Ovary (tissue), 9 donors: Measurements from ENCODE around the gene DYNC1I1. TPM values are rescaled to one million over a fixed set of nuclear protein-coding genes. Genes with fewer than 3 reads are reported as not detected.

ENCODE experiments used
- DNase-seq, 5 donors: peaks; one replicate each; pipeline ENCODE4 v3.0.0-alpha.2; 2019 to 2020
- H3K27ac ChIP-seq, 2 donors: fragments of 200-600 bp; one replicate each; pipeline versions ENCODE4 v1.5.1 to v1.8.0; 2019 to 2022
- H3K27me3 ChIP-seq: fragments of 200-600 bp; one replicate; pipeline ENCODE4 v1.8.0; 2022
- H3K36me3 ChIP-seq: fragments of 200-600 bp; sonication (generic); one replicate; pipeline ENCODE4 v1.5.1; 2019
- H3K4me1 ChIP-seq: one replicate; pipeline ENCODE4 v1.8.1; 2013; ENCODE audit warnings: mild to moderate bottlenecking, moderate library complexity; ENCODE audit not compliant: insufficient read depth
- H3K4me3 ChIP-seq: fragments of 200-600 bp; sonication (generic); one replicate; pipeline ENCODE4 v1.5.1; 2017
- H3K9me3 ChIP-seq, 2 donors: fragments of 200-600 bp in 1 of 2; sonication (generic) in 1 of 2; one replicate each; pipeline versions ENCODE4 v1.5.1 to v1.8.1; 2013 to 2019; ENCODE audit warnings: mild to moderate bottlenecking in 1 of 2, moderate library complexity in 1 of 2
- EP300 ChIP-seq: sonication (generic); formaldehyde crosslinking; IDR thresholded peaks from one replicate; pipeline ENCODE4 v1.6.1; 2017; ENCODE audit warnings: antibody characterized with exemption
- POLR2A ChIP-seq: fragments of 450-650 bp; IDR thresholded peaks from one replicate; pipeline ENCODE4 v1.6.1; 2017; ENCODE audit warnings: antibody characterized with exemption, mild to moderate bottlenecking, moderate library complexity
- WGBS, 3 donors: extraction: QIAGEN DNeasy Blood & Tissue Kit in 1 of 3; methylation state at CpG; one replicate each; pipeline versions ENCODE4 v1.1.5 to v1.1.7; 2013 to 2017; 5-methylcytosine and 5-hydroxymethylcytosine counted together
- intact Hi-C, 4 donors: fragments of 100-400 bp; cut with DNase I; formaldehyde crosslinking; loops; one replicate each; pipeline versions ENCODE4 v1.11.0 to v1.15.1; 2022 to 2023
- polyA plus RNA-seq, 2 donors: library from polyadenylated mRNA; stranded (reverse); fragments of 200-250 nt in 1 of 2; fragments of 350-450 nt in 1 of 2; fragmentation: Illumina TruSeq in 1 of 2; extraction: RNeasy Lipid Tissue Mini Kit (QIAGEN cat#74804) in 1 of 2; gene quantifications; one replicate each; pipeline ENCODE4 v1.2.3, GENCODE V29; 2013 to 2014
- total RNA-seq, 7 donors: library from RNA; depleted of rRNA in 2 of 7; stranded (reverse); fragments of >200 nt in 2 of 7; fragmentation: NEBNext Ultra II Directional in 3 of 7; extraction: Animal tissue kit (Norgen Biotek cat#: 25700) in 3 of 7; gene quantifications; one replicate each; pipeline versions ENCODE4 v1.1.0 to v1.2.4, GENCODE V29; 2016 to 2023
- TF ChIP-seq, protein P1 (sequence below), 3 donors: fragments of 450-650 bp in 2 of 3; fragments of 200-600 bp in 1 of 3; IDR thresholded peaks; one replicate each; pipeline versions ENCODE4 v1.5.1 to v1.8.0; 2016 to 2022; ENCODE audit warnings: antibody characterized with exemption in 3 of 3, mild to moderate bottlenecking in 1 of 3
- donor health status: DM: no; HTN: no; CAD: no; lungs with moderate emphysema.
- donor health status: DM: no; HTN: no; CAD: no.
- donor health status: Bipolar disorder and iron deficiency.
- donor health status: DM: yes; HTN: yes; CAD: no.
- donor health status: DM: no; HTN: no; CAD: no.
- donor health status: DM: yes; HTN: yes; CAD: no.

DYNC1I1 gene
- total and polyA plus RNA-seq, 9 donors, result 4.2 to 19.3 (median 6.9) TPM

DNA sequence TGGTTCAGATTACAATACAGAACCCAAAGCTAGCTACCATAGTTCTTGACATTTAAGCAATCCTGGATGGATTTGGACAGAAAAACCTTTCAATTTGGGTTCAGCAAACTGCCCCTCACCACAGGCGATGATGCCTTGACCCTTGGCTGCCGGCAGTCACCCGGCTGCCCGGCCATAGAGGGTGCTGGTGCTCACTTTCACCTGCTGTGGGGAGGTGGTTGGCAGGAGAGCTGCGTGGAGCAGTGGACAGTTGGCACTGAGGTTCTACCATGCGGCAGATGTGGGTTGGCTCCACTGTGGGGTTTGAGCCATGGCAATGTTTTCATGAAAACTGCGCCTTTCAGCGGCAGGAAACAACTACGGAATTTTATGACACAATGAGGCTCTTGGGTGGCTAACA, 99.5 kb downstream of the DYNC1I1 start:
- WGBS, 3 donors, result 70 to 87% (median 82%) methylated on average over 9 of the region's 9 CpGs
- Histone ChIP-seq H3K4me3 (no peak overlapping the region), H3K36me3 (no peaks in the 10 kb centered on the region), H3K4me1 (no peaks in the 10 kb centered on the region), H3K27me3 (no peaks in the 10 kb centered on the region), H3K27ac (no peak overlapping the region), H3K9me3 (no peaks in the 10 kb centered on the region)
- DNase-seq, result no peak
- intact Hi-C loops, result loop anchor here in 2 of 4 donors (2.0 to 10.0 kb wide), 2 partner anchors 147 kb away; no protein-coding TSS in a partner anchor
- no peak for TF ChIP-seq POLR2A

DNA sequence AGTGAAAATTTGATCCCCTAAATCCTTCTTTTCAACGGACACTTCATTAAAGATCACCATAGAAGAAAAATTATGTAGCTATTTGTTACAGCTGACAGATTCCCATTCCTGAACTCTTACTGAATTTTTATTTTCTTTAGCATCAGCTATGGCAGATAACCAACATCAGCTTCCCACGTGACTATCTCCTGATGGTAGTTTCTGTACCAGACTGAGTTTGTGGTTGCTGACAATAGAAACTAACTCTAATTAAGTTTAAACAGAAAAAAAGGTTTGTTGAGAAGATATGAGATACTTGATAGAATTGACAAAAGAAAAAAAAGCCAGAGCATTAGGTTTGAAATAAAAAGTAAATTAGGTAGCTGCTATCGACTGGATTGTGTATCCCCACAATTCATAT, 101.8 kb downstream of the DYNC1I1 start:
- Histone ChIP-seq H3K9me3 (no peaks in the 10 kb centered on the region), H3K4me3 (no peak overlapping the region), H3K27me3 (no peaks in the 10 kb centered on the region), H3K36me3 (no peaks in the 10 kb centered on the region), H3K27ac (no peak overlapping the region), H3K4me1 (no peaks in the 10 kb centered on the region)
- 75 to 78% (median 75%) methylated on average over 3 of the region's 3 CpGs for WGBS, 3 donors
- DNase-seq, result no peak
- intact Hi-C loops, result loop anchor here in 1 of 4 donors (10.0 kb wide), 1 partner anchor 149 kb away; no protein-coding TSS in a partner anchor
- no peak for TF ChIP-seq EP300
- no peak for TF ChIP-seq POLR2A
- TF ChIP-seq, protein P1, sequence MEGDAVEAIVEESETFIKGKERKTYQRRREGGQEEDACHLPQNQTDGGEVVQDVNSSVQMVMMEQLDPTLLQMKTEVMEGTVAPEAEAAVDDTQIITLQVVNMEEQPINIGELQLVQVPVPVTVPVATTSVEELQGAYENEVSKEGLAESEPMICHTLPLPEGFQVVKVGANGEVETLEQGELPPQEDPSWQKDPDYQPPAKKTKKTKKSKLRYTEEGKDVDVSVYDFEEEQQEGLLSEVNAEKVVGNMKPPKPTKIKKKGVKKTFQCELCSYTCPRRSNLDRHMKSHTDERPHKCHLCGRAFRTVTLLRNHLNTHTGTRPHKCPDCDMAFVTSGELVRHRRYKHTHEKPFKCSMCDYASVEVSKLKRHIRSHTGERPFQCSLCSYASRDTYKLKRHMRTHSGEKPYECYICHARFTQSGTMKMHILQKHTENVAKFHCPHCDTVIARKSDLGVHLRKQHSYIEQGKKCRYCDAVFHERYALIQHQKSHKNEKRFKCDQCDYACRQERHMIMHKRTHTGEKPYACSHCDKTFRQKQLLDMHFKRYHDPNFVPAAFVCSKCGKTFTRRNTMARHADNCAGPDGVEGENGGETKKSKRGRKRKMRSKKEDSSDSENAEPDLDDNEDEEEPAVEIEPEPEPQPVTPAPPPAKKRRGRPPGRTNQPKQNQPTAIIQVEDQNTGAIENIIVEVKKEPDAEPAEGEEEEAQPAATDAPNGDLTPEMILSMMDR (IDR thresholded peaks at IDR 0.05), result no peak

DNA sequence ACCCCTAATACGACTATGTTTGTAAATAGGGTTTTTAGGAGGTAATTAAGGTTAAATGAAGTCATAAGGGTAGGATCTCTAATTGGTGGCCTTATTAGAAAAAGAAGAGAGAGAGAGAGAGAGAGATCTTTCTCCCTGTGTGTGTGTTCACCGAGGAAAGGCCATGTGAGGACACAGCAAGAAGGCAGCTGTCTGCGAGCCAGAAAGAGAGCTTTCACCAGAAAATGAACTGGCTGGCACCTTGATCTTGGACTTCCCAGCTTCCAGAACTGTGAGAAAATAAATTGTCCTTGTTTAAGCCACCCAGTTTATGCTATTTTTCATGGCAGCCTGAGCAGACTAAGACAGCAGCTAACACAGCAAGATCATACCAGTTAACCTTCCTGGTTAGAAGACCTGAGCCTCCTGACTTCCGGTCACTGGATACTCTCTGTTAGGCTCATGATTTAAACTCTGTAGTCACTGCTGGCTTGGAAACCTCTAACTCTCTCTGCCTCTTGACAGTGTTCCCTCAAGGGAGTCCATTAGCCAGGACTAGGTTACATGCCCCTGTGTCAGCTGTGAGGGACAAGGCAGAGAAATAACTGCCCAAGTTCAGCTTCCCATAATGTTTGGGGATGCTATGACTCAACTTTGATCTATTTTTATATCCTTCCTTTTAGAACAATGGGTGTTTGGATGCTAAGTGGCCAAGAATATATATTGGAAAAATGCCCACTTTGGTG, 102.3 kb downstream of the DYNC1I1 start:
- 74 to 86% (median 76%) methylated on average over 4 of the region's 4 CpGs for WGBS, 3 donors
- H3K36me3 ChIP-seq, result no peaks in the 10 kb centered on the region
- no peak overlapping the region for H3K27ac ChIP-seq
- no peaks in the 10 kb centered on the region for H3K27me3 ChIP-seq
- no peak for TF ChIP-seq EP300
- no peak for TF ChIP-seq POLR2A
- TF ChIP-seq, protein P1 (IDR thresholded peaks at IDR 0.05), result no peak
- DNase-seq, result no peak
- no peaks in the 10 kb centered on the region for H3K4me1 ChIP-seq
- no peak overlapping the region for H3K4me3 ChIP-seq
- intact Hi-C loops, result loop anchor here in 1 of 4 donors (10.0 kb wide), 1 partner anchor 150 kb away; no protein-coding TSS in a partner anchor
- H3K9me3 ChIP-seq, result no peaks in the 10 kb centered on the region

DNA sequence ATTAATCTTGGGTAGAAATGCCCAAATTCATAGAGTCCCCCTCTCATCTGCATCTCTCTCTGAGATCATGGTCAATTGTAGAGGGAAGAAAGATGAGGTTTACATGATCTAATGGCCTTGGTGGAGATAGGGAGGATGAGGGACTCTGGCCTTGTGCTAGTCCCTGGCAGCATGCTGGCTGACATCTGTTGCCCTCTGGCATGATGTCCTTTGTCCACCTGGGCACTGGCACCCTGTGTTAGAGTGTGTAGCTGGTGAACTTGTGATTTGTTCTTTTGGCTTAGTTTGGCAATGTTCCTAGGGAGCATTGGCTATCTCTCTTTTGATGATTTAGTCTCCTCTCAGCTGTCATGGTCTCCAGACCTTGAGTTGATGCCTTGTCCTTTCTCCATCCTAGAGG, 103.2 kb downstream of the DYNC1I1 start:
- Histone ChIP-seq H3K9me3 (no peaks in the 10 kb centered on the region), H3K27ac (no peak overlapping the region), H3K4me3 (no peak overlapping the region), H3K36me3 (no peaks in the 10 kb centered on the region), H3K27me3 (no peaks in the 10 kb centered on the region), H3K4me1 (no peaks in the 10 kb centered on the region)
- intact Hi-C loops, result loop anchor here in 1 of 4 donors (10.0 kb wide), 1 partner anchor 151 kb away; no protein-coding TSS in a partner anchor
- DNase-seq, result no peak
- TF ChIP-seq, protein P1 (IDR thresholded peaks at IDR 0.05), result no peak
- TF ChIP-seq EP300, result no peak

DNA sequence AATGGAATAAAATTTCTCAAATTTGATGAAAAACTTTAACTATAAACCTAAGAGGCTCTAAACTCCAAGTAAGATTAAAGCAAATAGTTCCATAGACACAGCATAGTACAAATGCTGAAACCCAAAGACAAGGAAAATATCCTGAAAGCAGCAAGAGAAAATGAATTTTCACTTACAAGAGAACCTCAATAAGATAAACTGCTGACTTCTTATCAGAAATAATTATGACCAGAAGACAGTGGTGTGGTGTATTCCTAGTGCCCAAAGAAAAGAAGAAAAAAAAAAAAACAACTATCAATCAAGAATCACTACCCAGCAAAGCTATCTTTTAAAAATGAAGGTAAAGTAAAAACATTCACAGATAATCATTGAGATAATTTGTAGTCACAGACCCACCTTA, 106.3 kb downstream of the DYNC1I1 start:
- H3K36me3 ChIP-seq, result no peaks in the 10 kb centered on the region
- intact Hi-C loops, result loop anchor here in 1 of 4 donors (10.0 kb wide), 1 partner anchor 154 kb away; no protein-coding TSS in a partner anchor
- H3K27me3 ChIP-seq, result no peaks in the 10 kb centered on the region
- H3K27ac ChIP-seq, result no peak overlapping the region
- TF ChIP-seq, protein P1 (IDR thresholded peaks at IDR 0.05), result no peak
- TF ChIP-seq EP300 (no peak), POLR2A (no peak)
- no peak overlapping the region for H3K4me3 ChIP-seq
- no peaks in the 10 kb centered on the region for H3K4me1 ChIP-seq
- DNase-seq, result no peak
- H3K9me3 ChIP-seq, result no peaks in the 10 kb centered on the region
